A549 treated with CORT108297 at 1 μM for 4 hours (cell line): ENCODE data around the gene AGBL1. TPM values are rescaled to one million over a fixed set of nuclear protein-coding genes. Genes with fewer than 3 reads are reported as not detected.

Experiments
- total RNA-seq: library from RNA; stranded (reverse); fragments of 200-300 nt; extraction: Qiagen RNA extraction; gene quantifications from 5 replicates; pipeline ENCODE4 v1.2.3, GENCODE V29; 2022

Gene AGBL1
- not detected in 5 replicates for total RNA-seq

GRCh38 chr15:86079508-86080266 is at the start of gene AGBL1:
Gene AGBL1 (plus strand): TSS chr15:86079871.

